ENCODE data around the gene LAT.

The LAT gene

GRCh38 chr16:29011112-29011511, 26.3 kb downstream of the LAT start:
- no peak for DNase-seq

GRCh38 chr16:29011851-29012250, 27.0 kb downstream of the LAT start:
- no peak for DNase-seq

DNA sequence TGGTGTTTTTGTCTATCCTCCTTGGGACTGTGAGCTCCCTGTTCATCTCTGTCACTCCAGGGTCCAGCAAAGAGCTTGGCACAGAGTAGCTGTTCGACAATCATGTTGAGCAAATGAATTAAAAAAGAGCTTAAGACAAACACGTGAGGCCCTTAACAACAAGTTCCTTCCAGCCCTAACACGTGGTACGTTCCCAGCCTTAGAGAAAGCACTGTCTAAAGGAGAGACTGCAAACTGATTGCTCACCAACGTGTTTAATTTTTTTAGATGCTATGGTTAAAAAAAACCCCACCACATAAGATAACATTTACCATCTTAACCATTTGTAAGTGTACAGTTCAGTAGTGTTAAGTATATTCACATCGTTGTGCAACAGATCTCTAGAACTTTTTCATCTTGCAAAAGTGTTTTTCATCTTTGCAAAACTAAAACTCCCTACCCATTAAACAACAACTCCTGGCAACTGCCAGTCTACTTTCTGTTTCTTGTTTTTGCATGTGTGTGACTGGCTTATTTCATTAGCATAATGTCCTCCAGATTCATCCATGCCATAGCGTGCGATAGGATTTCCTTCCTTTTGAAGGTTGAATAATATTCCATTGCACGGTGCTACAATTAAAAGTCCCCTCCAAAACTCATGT, 28.2 kb downstream of the LAT start:
- no peak for DNase-seq

DNA sequence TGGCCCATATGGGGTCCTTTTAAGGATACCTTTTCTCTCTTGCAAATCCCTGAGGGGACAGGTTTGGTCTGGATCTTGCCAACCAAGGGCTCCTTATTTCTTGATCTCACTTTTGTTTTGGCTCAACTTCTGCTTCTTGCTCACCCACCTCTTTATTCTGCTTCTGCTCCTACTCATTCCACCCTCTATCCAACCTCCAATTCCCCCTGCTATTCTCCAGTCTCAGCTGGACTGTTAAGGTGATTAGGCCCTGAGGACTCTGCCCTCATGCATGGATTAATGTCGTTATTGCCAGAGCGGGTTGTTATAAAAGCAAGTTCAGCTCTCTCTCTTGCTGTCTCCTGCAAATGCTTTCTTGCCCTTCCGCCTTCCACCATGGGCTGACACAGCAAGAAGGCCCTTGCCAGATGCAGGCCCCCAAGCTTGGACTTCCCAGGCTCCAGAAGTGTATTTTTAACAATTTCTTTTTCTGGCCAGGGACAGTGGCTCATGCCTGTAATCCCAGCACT, 29.8 kb downstream of the LAT start:
- no peak for DNase-seq

DNA sequence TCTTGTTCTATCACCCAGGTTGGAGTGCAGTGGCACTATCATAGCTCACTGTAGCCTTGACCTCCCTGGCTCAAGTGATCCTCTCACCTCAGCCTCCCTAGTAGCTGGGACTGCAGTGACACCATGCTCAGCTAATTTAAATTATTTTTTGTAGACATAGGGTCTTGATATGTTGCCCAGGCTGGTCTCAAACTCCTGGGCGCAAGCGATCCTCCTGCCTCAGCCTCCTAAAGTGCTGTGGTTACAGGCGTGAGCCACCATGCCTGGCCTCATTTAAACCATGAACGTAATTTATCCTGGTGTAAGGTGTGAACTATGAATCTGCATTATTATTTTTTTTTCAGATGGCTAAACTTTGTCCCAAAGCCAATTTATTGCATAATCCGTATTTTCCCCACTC, 37.3 kb downstream of the LAT start:
- DNase-seq, result no peak

GRCh38 chr16:29023279-29024277, 38.7 kb downstream of the LAT start:
- DNase-seq, result no peak

- DNase-seq, result no peak
These were observed 39.4 kb downstream of the LAT start for GRCh38 chr16:29024278-29024677.

DNA sequence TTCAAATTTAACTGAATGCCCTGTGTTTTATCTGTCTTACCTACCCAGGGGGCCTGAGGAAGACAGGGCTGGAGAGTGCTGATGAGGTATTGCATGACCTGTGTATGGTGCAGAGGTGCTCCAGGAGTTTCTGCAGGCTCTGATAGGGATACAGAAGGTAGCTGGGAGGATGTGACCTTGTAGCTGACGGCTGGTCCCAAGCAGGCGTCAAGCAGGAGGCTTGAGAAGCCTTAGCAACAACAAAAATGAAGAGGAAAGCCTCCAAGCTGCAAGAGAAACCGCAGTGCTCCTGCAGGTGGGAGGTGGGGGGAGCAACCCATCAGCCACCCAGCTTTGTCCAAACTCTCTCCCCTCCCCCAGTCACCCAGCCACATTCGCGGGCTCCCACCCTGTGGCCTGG, 40.4 kb downstream of the LAT start:
- no peak for DNase-seq

DNA sequence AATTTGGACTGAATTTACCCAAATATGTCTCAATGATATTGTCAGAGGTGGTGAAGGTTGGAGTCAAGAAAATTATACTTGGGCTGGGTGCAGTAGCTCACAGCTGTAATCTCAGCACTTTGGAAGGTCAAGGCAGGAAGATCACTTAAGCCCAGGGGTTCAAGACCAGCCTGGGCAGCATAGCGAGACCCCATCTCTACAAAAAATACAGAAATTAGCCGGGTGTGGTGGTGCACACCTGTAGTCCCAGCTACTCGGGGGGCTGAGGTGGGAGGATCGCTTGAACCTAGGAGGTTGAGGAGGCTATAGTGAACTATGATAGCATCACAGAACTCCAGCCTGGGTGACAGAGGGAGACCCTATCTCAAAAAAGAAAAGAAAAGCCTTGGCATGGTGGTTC, 40.9 kb downstream of the LAT start:
- DNase-seq, result no peak

- no peak for DNase-seq
These were observed 43.8 kb downstream of the LAT start for GRCh38 chr16:29028457-29029167.

- DNase-seq, result no peak
These were observed 44.5 kb downstream of the LAT start for GRCh38 chr16:29029168-29029994.

DNA sequence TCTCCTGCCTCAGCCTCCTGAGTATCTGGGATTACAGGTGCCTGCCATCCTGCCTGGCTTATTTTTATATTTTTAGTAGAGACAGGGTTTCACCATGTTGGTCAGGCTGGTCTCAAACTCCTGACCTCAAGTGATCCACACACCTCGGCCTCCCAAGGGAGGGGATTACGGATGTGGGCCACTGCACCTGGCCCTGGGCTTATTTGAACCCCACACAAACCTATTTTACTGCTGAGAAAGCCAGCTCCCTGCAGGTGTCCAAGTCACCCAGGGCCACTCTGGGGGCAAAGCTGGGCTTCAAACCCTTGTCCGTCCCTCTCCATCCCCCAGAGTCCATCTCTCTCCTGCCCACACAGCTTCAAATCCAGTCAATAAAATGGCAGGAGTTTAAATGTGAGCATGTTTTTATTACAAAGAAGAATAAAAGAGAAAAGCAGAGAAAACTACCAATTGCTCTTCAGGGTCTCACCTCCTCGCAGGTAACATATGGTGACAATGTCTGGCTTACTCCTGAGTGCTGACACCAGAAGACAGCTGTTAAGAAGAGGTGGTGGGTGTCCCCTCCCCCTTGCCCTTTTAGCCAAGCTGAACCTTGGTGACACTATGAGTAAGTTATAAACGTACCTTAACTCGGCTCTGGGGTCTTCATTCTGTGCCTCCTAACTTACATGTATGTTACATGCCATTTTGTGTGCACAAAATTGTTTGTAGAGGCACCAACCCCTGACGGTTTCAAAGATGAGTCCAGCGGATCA, 45.4 kb downstream of the LAT start:
- DNase-seq, result no peak

Data from DMS79 (cell line).